ENCODE measurements around the gene IQSEC1. TPM values are rescaled to one million over a fixed set of nuclear protein-coding genes. Genes with fewer than 3 reads are reported as not detected.

Gene IQSEC1
- total RNA-seq, 1 donor: 22.1 TPM

DNA sequence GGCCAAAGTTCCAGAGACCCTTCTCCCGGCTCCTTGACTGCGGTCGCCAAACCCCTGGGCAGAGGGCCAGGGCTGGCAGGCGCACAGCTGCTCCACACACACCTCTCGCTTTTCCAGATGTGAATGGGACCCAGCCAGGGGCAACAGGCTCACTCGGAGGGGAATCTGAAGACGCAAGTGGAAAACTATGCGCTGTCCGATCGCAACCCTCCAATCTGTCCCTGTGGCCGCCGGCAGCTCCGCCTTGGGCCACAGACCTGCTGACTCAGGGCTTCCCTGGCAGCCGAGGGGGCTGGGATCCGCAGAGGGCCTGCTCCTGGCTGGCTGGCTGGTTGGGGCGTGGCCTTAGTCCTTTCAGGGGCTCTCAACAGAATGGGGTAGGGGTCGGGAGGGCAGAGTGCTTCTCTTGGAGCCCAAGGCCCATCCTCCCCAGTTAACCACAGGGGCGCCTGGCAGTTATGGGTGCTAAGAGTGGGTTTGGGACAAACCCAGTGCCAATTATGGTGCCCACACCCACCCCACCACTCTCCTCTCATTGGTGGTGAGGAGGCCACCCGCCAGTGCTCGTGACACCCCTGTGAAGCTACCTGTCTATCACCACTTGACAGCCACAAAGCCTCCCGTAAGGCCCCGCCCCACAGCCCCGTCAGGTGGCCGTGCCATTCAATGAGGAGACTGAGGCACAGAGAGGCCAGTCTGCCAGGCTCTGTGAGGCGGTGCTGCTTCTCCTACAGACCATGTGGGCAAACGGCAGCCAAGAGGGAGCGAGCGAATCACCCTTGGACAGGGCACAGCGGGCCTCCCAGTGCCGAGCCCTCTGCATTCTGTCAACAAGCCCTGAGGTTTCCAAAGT, 53.8 kb downstream of the IQSEC1 start:
- Histone ChIP-seq H3K27me3 (ENCODE audit: insufficient read depth, low read length) (no peaks in the 10 kb centered on the region), H3K79me2 (ENCODE audit: insufficient read depth, low read length) (no peaks in the 10 kb centered on the region), H3K4me2 (ENCODE audit: insufficient read depth, low read length) (peak overlapping the region; percentile 83), H2AFZ (ENCODE audit: low read length) (peak overlapping the region; percentile 53), H3K9me3 (ENCODE audit: low read depth, low read length) (no peaks in the 10 kb centered on the region), H3K36me3 (ENCODE audit: insufficient read depth, low read length) (no peaks in the 10 kb centered on the region), H3K27ac (ENCODE audit: low read depth, low read length) (peak overlapping the region; percentile 63), H3K4me1 (ENCODE audit: insufficient read depth, low read length) (peaks cover 78% of the 10 kb centered on the region), H3K4me3 (ENCODE audit: insufficient read depth, low read length) (peak overlapping the region; percentile 67), H4K20me1 (ENCODE audit: insufficient read depth, low read length) (no peaks in the 10 kb centered on the region)
- peak; percentile 98 for DNase-seq (ENCODE audit: insufficient read length, low spot score, missing footprints)
- TF ChIP-seq, protein P1, sequence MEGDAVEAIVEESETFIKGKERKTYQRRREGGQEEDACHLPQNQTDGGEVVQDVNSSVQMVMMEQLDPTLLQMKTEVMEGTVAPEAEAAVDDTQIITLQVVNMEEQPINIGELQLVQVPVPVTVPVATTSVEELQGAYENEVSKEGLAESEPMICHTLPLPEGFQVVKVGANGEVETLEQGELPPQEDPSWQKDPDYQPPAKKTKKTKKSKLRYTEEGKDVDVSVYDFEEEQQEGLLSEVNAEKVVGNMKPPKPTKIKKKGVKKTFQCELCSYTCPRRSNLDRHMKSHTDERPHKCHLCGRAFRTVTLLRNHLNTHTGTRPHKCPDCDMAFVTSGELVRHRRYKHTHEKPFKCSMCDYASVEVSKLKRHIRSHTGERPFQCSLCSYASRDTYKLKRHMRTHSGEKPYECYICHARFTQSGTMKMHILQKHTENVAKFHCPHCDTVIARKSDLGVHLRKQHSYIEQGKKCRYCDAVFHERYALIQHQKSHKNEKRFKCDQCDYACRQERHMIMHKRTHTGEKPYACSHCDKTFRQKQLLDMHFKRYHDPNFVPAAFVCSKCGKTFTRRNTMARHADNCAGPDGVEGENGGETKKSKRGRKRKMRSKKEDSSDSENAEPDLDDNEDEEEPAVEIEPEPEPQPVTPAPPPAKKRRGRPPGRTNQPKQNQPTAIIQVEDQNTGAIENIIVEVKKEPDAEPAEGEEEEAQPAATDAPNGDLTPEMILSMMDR (IDR thresholded peaks at IDR 0.05; ENCODE audit: extremely low read depth, low read depth, low read length): no peak

DNA sequence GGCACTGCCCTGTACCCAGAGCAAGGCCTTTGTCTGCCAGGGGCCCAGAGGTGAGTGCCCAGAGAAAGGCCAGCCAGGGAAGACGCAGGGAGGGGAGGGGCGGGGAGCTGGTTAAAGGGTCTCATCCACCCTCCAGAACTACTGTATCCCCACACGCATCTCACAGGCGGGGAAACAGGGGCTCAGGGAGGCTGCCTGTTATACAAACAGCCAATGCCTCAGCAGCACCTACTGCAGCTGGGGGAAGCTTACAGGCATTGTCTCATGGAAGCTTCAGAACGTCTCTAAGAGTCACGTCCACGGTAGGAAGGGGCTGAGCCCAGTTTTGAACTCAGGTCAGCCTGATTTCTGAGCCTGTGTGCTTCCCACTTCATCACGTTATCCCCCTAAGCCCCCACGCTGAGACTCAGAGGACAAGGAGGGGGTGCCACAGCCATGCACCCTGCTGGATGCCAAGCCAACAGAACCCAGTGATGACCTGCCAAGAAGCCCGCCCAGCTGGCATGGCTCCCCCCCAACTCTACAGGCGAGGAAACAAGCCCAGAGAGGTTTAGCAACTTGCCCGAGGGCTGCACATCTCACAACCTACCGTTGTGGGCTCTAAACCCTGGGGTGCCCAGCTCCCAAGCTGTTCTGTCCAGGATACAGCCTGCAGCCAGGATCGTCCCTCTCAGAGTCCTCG, 54.5 kb downstream of the IQSEC1 start:
- TF ChIP-seq, protein P1 (IDR thresholded peaks at IDR 0.05; ENCODE audit: extremely low read depth, low read depth, low read length): no peak
- H4K20me1 ChIP-seq (ENCODE audit: insufficient read depth, low read length): no peaks in the 10 kb centered on the region
- peak overlapping the region; percentile 83 for H3K4me2 ChIP-seq (ENCODE audit: insufficient read depth, low read length)
- peaks cover 72% of the 10 kb centered on the region for H3K4me1 ChIP-seq (ENCODE audit: insufficient read depth, low read length)
- no peaks in the 10 kb centered on the region for H3K27me3 ChIP-seq (ENCODE audit: insufficient read depth, low read length)
- H3K9me3 ChIP-seq (ENCODE audit: low read depth, low read length): no peaks in the 10 kb centered on the region
- peak overlapping the region; percentile 67 for H3K4me3 ChIP-seq (ENCODE audit: insufficient read depth, low read length)
- H3K27ac ChIP-seq (ENCODE audit: low read depth, low read length): peak overlapping the region; percentile 63
- no peaks in the 10 kb centered on the region for H3K79me2 ChIP-seq (ENCODE audit: insufficient read depth, low read length)
- peak; percentile 81 for DNase-seq (ENCODE audit: insufficient read length, low spot score, missing footprints)
- H2AFZ ChIP-seq (ENCODE audit: low read length): peak overlapping the region; percentile 53
- H3K36me3 ChIP-seq (ENCODE audit: insufficient read depth, low read length): no peaks in the 10 kb centered on the region

DNA sequence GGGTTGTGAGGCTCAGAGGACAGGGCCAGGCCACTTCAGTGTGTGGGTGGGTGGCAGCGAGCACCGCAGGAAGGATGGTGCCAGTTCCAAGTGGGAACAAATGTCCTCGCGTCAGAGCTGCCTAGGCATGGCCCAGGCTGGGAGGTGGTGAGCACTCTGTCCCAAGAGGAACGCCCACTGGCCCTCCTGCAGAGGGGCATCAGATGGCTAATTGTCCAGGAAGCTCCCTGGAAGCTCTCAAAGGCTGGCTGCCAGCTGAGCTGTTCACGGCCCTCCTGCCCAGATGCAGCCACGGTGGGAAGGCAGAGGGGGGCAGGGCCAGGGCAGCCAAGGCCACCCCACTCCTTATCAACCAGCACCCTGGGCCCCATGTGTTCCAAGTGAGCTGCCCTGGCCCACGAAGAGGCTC, 55.2 kb downstream of the IQSEC1 start:
- H3K4me2 ChIP-seq (ENCODE audit: insufficient read depth, low read length): peak overlapping the region; percentile 83
- H3K36me3 ChIP-seq (ENCODE audit: insufficient read depth, low read length): no peaks in the 10 kb centered on the region
- H3K79me2 ChIP-seq (ENCODE audit: insufficient read depth, low read length): no peaks in the 10 kb centered on the region
- H3K27ac ChIP-seq (ENCODE audit: low read depth, low read length): peak overlapping the region; percentile 33
- H3K27me3 ChIP-seq (ENCODE audit: insufficient read depth, low read length): no peaks in the 10 kb centered on the region
- H3K9me3 ChIP-seq (ENCODE audit: low read depth, low read length): no peaks in the 10 kb centered on the region
- H3K4me1 ChIP-seq (ENCODE audit: insufficient read depth, low read length): peaks cover 65% of the 10 kb centered on the region
- DNase-seq (ENCODE audit: insufficient read length, low spot score, missing footprints): peak; percentile 87
- H2AFZ ChIP-seq (ENCODE audit: low read length): peak overlapping the region; percentile 10
- H3K4me3 ChIP-seq (ENCODE audit: insufficient read depth, low read length): peak overlapping the region; percentile 30
- TF ChIP-seq, protein P1 (IDR thresholded peaks at IDR 0.05; ENCODE audit: extremely low read depth, low read depth, low read length): no peak
- no peaks in the 10 kb centered on the region for H4K20me1 ChIP-seq (ENCODE audit: insufficient read depth, low read length)
